Erythroblast (primary cell): ENCODE data around the gene SLC13A4.

Experiments used
- GATA1 ChIP-seq: IDR thresholded peaks from 2 replicates; pipeline ENCODE4 v1.6.1; 2011; ENCODE audit warnings: low read depth, mild to moderate bottlenecking, control low read depth, low read length, moderate library complexity
- POLR2A ChIP-seq: IDR thresholded peaks from 2 replicates; pipeline ENCODE4 v1.6.1; 2011; ENCODE audit warnings: mild to moderate bottlenecking, low read length

- no peak for TF ChIP-seq POLR2A
- no peak for TF ChIP-seq GATA1
Observed at GRCh38 chr7:135665042-135665441, 62.9 kb downstream of the SLC13A4 start.
